DMS153 treated with DMSO at 0.1 percent for 48 hours (cell line): ENCODE measurements around the gene DYNLT4.
"Not testable (repeated sequence)": the region's sequence is repeated elsewhere in the genome, so short reads cannot be mapped to it uniquely, and the experiment has no call there.

ENCODE experiments used
- DNase-seq: peaks from one replicate; lab custom pipeline; 2025; ENCODE audit not compliant: unreplicated experiment; lab: John Stamatoyannopoulos, UW

DYNLT4 gene

GRCh38 chr1:44828841-44829440 lies 21.8 kb upstream of the DYNLT4 start:
- DNase-seq = no peak

- no peak for DNase-seq
These were observed 21.0 kb upstream of the DYNLT4 start for GRCh38 chr1:44828003-44828651.

GRCh38 chr1:44827197-44828002 lies 20.2 kb upstream of the DYNLT4 start:
- DNase-seq = no peak

GRCh38 chr1:44826375-44827196 lies 19.4 kb upstream of the DYNLT4 start:
- DNase-seq = no peak

- DNase-seq = not testable (repeated sequence)
These were observed 17.2 kb upstream of the DYNLT4 start for GRCh38 chr1:44824392-44824791.

- DNase-seq = no peak
These were observed 15.9 kb upstream of the DYNLT4 start for GRCh38 chr1:44822981-44823451.

GRCh38 chr1:44822131-44822701 lies 15.1 kb upstream of the DYNLT4 start:
- DNase-seq = no peak

- no peak for DNase-seq
These were observed 14.1 kb upstream of the DYNLT4 start for GRCh38 chr1:44821240-44821715.

- no peak for DNase-seq
These were observed 13.4 kb upstream of the DYNLT4 start for GRCh38 chr1:44820328-44821239.

- DNase-seq = peak; percentile 95
These were observed 12.6 kb upstream of the DYNLT4 start for GRCh38 chr1:44819608-44820327.

GRCh38 chr1:44819196-44819607 lies 12.1 kb upstream of the DYNLT4 start:
- no peak for DNase-seq

GRCh38 chr1:44817771-44818495 lies 10.8 kb upstream of the DYNLT4 start:
- no peak for DNase-seq

- no peak for DNase-seq
These were observed 10.2 kb upstream of the DYNLT4 start for GRCh38 chr1:44817307-44817706.

- DNase-seq = not testable (repeated sequence)
These were observed 8.8 kb upstream of the DYNLT4 start for GRCh38 chr1:44815926-44816325.

GRCh38 chr1:44812822-44813543 lies 5.8 kb upstream of the DYNLT4 start:
- DNase-seq = no peak

GRCh38 chr1:44811234-44811633 lies 4.1 kb upstream of the DYNLT4 start:
- DNase-seq = no peak

- not testable (repeated sequence) for DNase-seq
These were observed 3.6 kb upstream of the DYNLT4 start for GRCh38 chr1:44810762-44811105.
